Measurements from ENCODE around the gene WFIKKN2. TPM values are rescaled to one million over a fixed set of nuclear protein-coding genes. Genes with fewer than 3 reads are reported as not detected.

WFIKKN2 gene
- total and polyA plus RNA-seq, 2 experiments from 2014 or later = 0.50 TPM; not detected in 1

DNA sequence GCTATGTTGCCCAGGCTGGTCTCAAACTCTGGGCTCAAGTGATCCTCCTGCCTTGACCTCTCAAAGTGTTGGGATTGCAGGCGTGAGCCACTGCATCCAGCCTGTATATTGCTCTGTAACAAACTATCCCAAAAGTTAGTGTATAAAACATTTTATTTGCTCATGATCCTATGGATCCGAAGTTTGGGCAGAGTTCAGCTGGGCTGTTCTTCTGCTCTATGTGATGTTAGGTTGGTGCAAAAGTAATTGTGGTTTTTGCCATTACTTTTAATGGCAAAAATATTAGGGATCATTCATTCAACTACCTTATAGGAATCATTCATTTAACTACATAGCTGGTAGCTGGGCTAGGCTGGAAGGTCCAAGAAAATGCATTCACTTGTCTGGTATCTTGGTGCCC lies 12.8 kb upstream of the WFIKKN2 start:
- no peaks in the 10 kb centered on the region for H3K9me3 ChIP-seq (ENCODE audit: low read depth)
- H4K20me1 ChIP-seq (ENCODE audit: insufficient read depth, poor library complexity, severe bottlenecking) = no peaks in the 10 kb centered on the region
- TF ChIP-seq, protein P1, sequence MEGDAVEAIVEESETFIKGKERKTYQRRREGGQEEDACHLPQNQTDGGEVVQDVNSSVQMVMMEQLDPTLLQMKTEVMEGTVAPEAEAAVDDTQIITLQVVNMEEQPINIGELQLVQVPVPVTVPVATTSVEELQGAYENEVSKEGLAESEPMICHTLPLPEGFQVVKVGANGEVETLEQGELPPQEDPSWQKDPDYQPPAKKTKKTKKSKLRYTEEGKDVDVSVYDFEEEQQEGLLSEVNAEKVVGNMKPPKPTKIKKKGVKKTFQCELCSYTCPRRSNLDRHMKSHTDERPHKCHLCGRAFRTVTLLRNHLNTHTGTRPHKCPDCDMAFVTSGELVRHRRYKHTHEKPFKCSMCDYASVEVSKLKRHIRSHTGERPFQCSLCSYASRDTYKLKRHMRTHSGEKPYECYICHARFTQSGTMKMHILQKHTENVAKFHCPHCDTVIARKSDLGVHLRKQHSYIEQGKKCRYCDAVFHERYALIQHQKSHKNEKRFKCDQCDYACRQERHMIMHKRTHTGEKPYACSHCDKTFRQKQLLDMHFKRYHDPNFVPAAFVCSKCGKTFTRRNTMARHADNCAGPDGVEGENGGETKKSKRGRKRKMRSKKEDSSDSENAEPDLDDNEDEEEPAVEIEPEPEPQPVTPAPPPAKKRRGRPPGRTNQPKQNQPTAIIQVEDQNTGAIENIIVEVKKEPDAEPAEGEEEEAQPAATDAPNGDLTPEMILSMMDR (IDR thresholded peaks at IDR 0.05; ENCODE audit: poor library complexity) = no peak
- no peak for TF ChIP-seq EZH2 (IDR thresholded peaks at IDR 0.05; ENCODE audit: borderline replicate concordance)
- TF ChIP-seq EZH2phosphoT487 (IDR thresholded peaks at IDR 0.05; ENCODE audit: low read depth, severe bottlenecking, unreplicated experiment) = no peak
- no peaks in the 10 kb centered on the region for H3K9me2 ChIP-seq (replicated peaks; ENCODE audit: insufficient read depth)
- H3K79me2 ChIP-seq = no peaks in the 10 kb centered on the region
- H3K36me3 ChIP-seq (replicated peaks; ENCODE audit: insufficient read depth, low read depth) = no peaks in the 10 kb centered on the region
- DNase-seq (ENCODE audit: low spot score) = no peak
- H3K4me2 ChIP-seq = no peak overlapping the region
- H3K27ac ChIP-seq = no peak overlapping the region
- no peak overlapping the region for H2AFZ ChIP-seq
- no peak overlapping the region for H3K4me3 ChIP-seq
- H3K27me3 ChIP-seq = no peaks in the 10 kb centered on the region
- H3K4me1 ChIP-seq (ENCODE audit: insufficient read depth) = peaks cover under 1% of the 10 kb centered on the region
- WGBS (ENCODE audit: low lambda C conversion rate, missing lambda C conversion rate) = 95% methylated on average over 2 of the region's 2 CpGs

DNA sequence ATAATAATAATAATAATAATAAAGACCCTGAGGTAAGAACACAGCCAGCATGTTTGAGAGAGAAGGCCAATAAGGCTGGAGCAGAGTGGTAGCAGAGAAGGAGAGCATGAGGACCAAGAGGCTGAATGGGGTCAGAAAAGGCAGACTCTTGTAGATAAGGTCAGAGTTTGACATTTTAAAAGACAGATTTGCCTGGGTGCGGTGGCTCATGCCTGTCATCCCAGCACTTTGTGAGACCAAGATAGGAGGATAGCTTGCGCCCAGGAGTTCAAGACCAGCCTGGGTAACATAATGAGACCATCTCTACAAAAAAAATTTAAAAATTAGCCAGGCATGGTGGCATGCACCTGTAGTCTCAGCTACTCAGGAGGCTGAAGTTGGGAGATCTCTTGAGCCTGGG lies 11.0 kb upstream of the WFIKKN2 start:
- Histone ChIP-seq H3K27me3 (no peaks in the 10 kb centered on the region), H3K9me2 (replicated peaks; ENCODE audit: insufficient read depth) (no peaks in the 10 kb centered on the region), H3K27ac (no peak overlapping the region), H2AFZ (no peak overlapping the region), H3K4me1 (ENCODE audit: insufficient read depth) (no peaks in the 10 kb centered on the region), H4K20me1 (ENCODE audit: insufficient read depth, poor library complexity, severe bottlenecking) (no peaks in the 10 kb centered on the region), H3K79me2 (no peaks in the 10 kb centered on the region), H3K36me3 (replicated peaks; ENCODE audit: insufficient read depth, low read depth) (no peaks in the 10 kb centered on the region), H3K4me3 (no peak overlapping the region), H3K4me2 (no peak overlapping the region), H3K9me3 (ENCODE audit: low read depth) (no peaks in the 10 kb centered on the region)
- DNase-seq (ENCODE audit: low spot score) = no peak
- TF ChIP-seq EZH2phosphoT487 (IDR thresholded peaks at IDR 0.05; ENCODE audit: low read depth, severe bottlenecking, unreplicated experiment) = no peak
- no peak for TF ChIP-seq EZH2 (IDR thresholded peaks at IDR 0.05; ENCODE audit: borderline replicate concordance)
- TF ChIP-seq, protein P1 (IDR thresholded peaks at IDR 0.05; ENCODE audit: poor library complexity) = no peak
- 80% methylated on average over 2 of the region's 2 CpGs for WGBS (ENCODE audit: low lambda C conversion rate, missing lambda C conversion rate)

- H3K27me3 ChIP-seq = no peaks in the 10 kb centered on the region
- H3K4me2 ChIP-seq = no peak overlapping the region
- no peaks in the 10 kb centered on the region for H3K4me1 ChIP-seq (ENCODE audit: insufficient read depth)
- no peak overlapping the region for H3K4me3 ChIP-seq
- H3K79me2 ChIP-seq = no peaks in the 10 kb centered on the region
- no peak overlapping the region for H2AFZ ChIP-seq
- no peaks in the 10 kb centered on the region for H3K9me2 ChIP-seq (replicated peaks; ENCODE audit: insufficient read depth)
- H3K9me3 ChIP-seq (ENCODE audit: low read depth) = no peaks in the 10 kb centered on the region
- H4K20me1 ChIP-seq (ENCODE audit: insufficient read depth, poor library complexity, severe bottlenecking) = no peaks in the 10 kb centered on the region
- H3K36me3 ChIP-seq (replicated peaks; ENCODE audit: insufficient read depth, low read depth) = no peaks in the 10 kb centered on the region
- no peak overlapping the region for H3K27ac ChIP-seq
- no peak for DNase-seq (ENCODE audit: low spot score)
- TF ChIP-seq, protein P1 (IDR thresholded peaks at IDR 0.05; ENCODE audit: poor library complexity) = no peak
- TF ChIP-seq EZH2phosphoT487 (IDR thresholded peaks at IDR 0.05; ENCODE audit: low read depth, severe bottlenecking, unreplicated experiment) (no peak), EZH2 (IDR thresholded peaks at IDR 0.05; ENCODE audit: borderline replicate concordance) (no peak)
Observed at GRCh38 chr17:50825188-50825587, 10.2 kb upstream of the WFIKKN2 start.

Data from hepatocyte (in vitro differentiated cells).